HG02623 (cell line): ENCODE data around the gene PSME3IP1.

Experiments
- ATAC-seq: cut with Tn5 transposase; IDR thresholded peaks from one replicate; pipeline ENCODE4 v1.9.1; 2021; ENCODE audit warnings: moderate library complexity; ENCODE audit not compliant: unreplicated experiment

PSME3IP1 gene

GRCh38 chr16:57169327-57169726, 16.5 kb downstream of the PSME3IP1 start:
- no peak for ATAC-seq

GRCh38 chr16:57167953-57168352, 17.9 kb downstream of the PSME3IP1 start:
- no peak for ATAC-seq

- ATAC-seq: no peak
These were observed 18.3 kb downstream of the PSME3IP1 start for GRCh38 chr16:57167538-57167937.

GRCh38 chr16:57166951-57167350, 18.9 kb downstream of the PSME3IP1 start:
- no peak for ATAC-seq

- ATAC-seq: no peak
These were observed 19.4 kb downstream of the PSME3IP1 start for GRCh38 chr16:57166451-57166850.

- no peak for ATAC-seq
These were observed 19.9 kb downstream of the PSME3IP1 start for GRCh38 chr16:57165938-57166337.

GRCh38 chr16:57165483-57165882, 20.4 kb downstream of the PSME3IP1 start:
- no peak for ATAC-seq

GRCh38 chr16:57163842-57164241, 22.0 kb downstream of the PSME3IP1 start:
- no peak for ATAC-seq

- no peak for ATAC-seq
These were observed 26.4 kb downstream of the PSME3IP1 start for GRCh38 chr16:57159447-57159846.

GRCh38 chr16:57157533-57157932, 28.3 kb downstream of the PSME3IP1 start:
- no peak for ATAC-seq

GRCh38 chr16:57156351-57156703, 29.5 kb downstream of the PSME3IP1 start:
- ATAC-seq: no peak

GRCh38 chr16:57155702-57156350, 30.0 kb downstream of the PSME3IP1 start:
- ATAC-seq: no peak

- no peak for ATAC-seq
These were observed 32.0 kb downstream of the PSME3IP1 start for GRCh38 chr16:57153841-57154240.

- no peak for ATAC-seq
These were observed 33.4 kb downstream of the PSME3IP1 start for GRCh38 chr16:57152096-57153093.

GRCh38 chr16:57151369-57151768, 34.5 kb downstream of the PSME3IP1 start:
- no peak for ATAC-seq

GRCh38 chr16:57150682-57151330, 35.0 kb downstream of the PSME3IP1 start:
- no peak for ATAC-seq

GRCh38 chr16:57149391-57149790, 36.4 kb downstream of the PSME3IP1 start:
- ATAC-seq: no peak

GRCh38 chr16:57148481-57148880, 37.4 kb downstream of the PSME3IP1 start:
- ATAC-seq: no peak

- ATAC-seq: no peak
These were observed 38.2 kb downstream of the PSME3IP1 start for GRCh38 chr16:57147381-57148221.

- no peak for ATAC-seq
These were observed 39.1 kb downstream of the PSME3IP1 start for GRCh38 chr16:57146735-57147134.
